ENCODE results near the gene XYLT1.
"Not testable (repeated sequence)": the region's sequence is repeated elsewhere in the genome, so short reads cannot be mapped to it uniquely, and the experiment has no call there.

The XYLT1 gene

DNA sequence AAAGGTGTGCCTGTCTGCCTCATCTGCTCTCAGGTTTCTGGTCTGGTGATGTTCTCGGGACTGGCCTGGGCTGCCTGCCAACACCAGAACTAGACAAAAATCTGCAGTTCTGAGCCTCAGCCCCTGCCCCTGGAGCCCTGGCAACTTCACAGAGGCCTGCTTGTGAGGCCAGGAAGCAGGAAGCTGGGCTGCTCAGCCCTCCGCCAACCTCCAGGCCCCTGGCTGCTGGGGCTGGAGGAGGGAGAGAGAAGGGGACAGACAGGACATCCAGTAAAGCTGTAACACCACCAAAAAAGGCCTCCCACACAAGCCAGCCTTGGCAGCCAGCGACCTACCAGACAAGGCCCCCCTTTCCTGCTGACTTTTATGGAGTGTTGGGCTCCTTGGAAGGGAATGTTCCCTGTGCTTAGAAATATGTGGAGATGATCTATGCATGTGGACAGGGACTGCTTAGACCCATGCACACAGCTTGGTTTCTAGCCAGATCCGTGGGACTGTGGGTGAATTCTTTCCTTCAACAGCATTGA is 157.6 kb downstream of the XYLT1 start:
- DNase-seq (ENCODE audit: low read depth in 2 of 2, low spot score in 1 of 2): no peak

DNA sequence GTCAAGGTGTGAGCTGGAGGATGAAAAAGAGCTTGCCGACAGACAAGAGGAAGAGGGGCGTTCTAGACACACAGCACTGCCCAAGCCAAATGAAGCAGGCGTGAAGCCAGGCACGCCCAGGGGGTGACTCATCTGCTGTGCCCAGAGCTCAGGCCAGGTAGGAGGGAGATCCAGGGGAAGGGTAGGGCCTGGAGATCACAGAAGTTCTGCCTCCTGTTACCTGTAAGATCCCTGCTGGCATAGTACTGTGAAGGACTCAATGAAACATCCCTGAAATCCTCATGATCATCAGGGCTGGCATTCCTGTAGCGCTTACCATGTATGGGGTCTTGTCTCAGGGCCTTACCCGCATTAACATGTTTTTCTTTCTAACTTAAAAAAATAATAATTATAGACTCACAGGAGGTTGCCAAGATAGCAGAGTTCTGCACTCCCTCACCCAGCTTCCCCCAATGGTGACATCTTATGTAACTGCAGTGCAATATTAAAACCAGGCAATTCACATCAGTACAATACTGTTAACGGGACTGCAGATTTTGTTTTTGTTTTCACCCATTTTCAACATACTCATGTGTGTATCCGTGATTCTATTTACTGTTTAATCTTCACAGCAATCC is 158.6 kb downstream of the XYLT1 start:
- no peak for DNase-seq (ENCODE audit: low read depth in 2 of 2, low spot score in 1 of 2)

DNA sequence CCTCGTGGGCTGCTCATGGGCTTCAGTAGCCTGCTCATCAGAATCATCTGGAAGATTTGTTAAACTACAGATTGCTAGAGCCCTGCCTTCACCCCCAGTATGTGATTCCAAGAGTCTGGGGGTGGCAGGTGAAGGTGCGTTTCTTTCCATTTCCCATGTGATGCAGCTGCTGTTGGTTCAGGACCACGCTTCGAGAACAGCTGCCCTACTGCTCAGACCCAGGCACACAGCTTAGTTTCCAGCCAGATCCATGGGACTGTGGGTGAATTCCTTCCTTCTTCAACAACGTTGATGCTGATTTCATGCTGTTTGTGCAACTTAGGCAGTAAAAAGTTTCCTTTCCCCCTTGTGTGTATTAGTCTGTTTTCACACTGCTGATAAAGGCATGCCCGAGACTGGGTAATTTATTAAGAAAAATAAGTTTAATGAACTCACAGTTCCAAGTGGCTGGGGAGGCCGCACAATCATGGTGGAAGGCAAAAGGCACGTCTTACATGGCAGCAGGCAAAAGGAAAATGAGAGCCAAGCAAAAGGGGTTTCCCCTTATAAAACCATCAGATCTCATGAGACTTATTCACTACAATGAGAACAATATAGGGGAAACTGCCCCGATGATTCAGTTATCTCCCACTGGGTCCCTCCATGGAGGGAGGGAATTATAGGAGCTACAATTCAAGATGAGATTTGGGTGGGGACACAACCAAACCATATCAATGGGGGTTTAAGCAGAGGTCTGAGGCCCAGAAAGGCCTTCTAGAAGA is 159.2 kb downstream of the XYLT1 start:
- no peak for DNase-seq (ENCODE audit: low read depth in 2 of 2, low spot score in 1 of 2)

DNA sequence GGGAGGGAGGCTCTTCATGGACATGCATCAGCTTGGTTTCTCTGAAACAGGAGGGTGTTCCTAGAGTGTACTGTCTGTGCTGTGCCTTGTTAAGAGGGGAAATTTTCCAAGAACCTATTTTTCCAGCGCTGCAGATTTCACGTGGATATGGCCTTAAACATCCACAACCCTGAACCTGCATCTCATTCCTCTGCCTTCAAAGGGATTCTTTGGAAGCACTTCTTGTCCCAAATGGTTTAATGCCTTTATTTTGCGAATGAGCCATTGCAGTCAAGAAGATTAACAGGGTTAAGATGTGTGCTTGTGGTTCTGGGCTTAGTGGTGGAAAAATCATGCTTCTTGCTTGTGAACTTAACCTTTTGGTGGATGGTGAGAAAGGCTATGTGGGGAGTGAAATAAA is 161.2 kb downstream of the XYLT1 start:
- DNase-seq (ENCODE audit: low read depth in 2 of 2, low spot score in 1 of 2): no peak

DNA sequence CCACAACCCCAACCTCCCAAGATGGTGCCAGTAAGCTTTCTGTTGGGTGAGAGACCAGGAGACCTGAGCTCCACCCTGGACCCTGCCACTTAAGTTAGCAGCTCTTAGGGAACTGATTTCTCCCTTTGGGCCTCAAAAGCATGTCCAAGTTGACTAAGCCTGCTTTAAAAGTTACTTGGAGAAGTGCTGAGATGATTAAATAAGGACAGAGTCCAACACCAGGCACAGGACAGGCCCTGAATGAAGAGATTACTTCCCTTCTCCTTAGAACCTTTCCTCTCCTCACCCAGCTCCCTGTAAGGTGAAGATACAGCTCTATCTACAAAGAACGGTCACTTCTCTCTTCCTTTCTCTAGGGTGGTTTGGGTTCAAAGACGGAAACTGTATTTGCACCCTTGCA is 162.6 kb downstream of the XYLT1 start:
- no peak for DNase-seq (ENCODE audit: low read depth in 2 of 2, low spot score in 1 of 2)

DNA sequence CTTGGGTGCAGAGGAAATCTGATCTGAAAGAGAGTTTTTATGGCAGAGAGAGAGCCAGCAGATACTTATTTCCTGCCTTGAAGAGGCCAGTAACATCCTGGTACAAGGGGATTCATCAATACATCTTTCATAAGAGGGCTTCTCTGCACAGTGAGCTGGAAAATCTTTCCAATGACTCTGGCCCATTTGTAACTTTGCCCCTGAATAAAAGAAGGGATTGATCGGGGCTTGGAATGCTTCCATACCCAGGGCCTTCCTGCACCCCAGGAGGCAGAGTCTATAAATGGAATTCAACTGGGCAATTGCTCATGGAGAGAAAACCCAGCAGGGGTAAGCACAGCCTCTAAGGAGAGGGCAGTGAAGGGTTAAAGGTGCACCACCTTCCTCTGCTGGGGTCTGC is 163.3 kb downstream of the XYLT1 start:
- DNase-seq (ENCODE audit: low read depth in 2 of 2, low spot score in 1 of 2): no peak

DNA sequence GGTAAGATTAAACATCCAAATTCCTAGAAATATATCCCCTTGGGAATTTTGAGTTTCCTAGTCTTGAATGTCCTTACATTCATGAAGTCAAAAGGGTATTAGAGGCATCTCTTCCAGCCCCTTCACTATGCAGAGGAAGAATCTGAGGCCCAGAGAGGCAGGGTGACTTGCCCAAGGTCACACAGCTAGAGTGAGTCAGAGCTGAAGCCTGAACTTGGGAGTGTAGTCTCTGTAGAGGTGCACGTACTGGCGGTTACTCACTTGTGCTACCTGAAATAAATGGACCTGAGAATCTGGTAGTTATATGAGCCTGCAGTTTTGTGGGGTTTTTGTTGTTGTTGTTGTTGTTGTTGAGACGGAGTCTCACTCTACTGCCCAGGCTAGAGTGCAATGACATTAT is 164.0 kb downstream of the XYLT1 start:
- DNase-seq (ENCODE audit: low read depth in 2 of 2, low spot score in 1 of 2): no peak

DNA sequence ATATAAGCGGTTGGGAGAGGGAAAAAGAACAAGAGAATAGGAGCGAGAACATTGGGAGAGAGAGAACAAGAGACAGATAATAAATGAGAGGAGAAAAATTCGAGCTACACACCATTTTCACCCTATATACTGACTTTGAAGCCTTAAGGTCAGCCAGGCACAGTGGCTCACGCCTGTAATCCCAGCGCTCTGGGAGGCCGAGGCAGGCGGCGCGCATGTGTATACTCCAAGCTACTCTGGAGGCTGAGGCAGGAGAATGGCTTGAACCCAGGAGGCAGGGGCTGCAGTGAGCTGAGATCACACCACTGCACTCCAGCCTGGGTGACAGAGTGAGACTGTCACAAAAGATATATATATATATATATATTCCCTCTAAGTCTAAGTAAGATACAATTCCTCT is 164.5 kb downstream of the XYLT1 start:
- DNase-seq (ENCODE audit: low read depth in 2 of 2, low spot score in 1 of 2): not testable (repeated sequence)

DNA sequence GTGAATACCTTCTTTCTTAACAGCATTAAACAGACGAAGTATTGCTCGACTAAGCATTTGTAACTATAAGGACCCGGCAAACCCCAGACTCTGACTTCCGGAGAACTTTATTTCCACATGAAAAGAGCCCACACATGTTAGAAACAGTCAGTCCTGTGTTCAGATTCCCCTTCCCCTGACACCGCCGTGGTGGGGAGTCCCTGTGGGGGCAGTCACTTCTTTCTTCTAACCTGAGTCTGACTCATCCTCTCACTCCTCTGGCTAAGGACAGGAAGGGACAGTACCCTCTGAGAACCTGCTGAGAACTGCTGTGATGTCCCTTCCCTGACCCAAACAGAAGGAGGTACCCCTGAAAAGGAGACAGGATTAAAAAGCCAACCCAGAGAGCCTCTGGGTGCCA is 165.1 kb downstream of the XYLT1 start:
- no peak for DNase-seq (ENCODE audit: low read depth in 2 of 2, low spot score in 1 of 2)

DNA sequence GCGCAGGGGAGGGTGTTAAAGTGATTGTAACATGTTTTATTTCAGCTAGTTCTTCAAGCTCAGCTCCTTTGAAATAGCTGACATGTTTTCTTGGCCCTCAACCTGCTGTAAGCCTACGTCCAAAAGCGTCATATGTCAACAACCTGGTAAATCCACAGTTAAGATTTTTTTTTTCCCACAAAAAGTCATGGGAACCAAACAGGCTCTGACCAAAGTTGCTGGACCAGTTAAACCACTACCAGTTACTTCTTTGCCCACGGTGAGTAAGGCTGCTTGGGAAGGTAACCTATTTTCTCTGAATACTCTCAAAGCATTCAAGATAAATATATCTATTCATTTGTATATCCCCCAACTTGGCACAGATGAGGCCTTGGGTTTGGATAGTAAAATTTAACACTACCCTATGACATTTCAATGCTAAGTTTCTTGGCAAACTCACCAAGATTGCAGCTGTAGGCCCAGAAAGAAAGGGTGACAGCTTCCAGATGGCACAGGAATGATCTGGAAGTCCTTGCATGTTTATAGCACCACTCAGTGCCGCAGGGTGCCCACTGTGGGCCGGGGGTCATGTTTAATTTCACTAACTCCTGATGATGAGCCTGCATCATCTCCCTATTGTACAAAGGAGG is 166.2 kb downstream of the XYLT1 start:
- DNase-seq (ENCODE audit: low read depth in 2 of 2, low spot score in 1 of 2): no peak

DNA sequence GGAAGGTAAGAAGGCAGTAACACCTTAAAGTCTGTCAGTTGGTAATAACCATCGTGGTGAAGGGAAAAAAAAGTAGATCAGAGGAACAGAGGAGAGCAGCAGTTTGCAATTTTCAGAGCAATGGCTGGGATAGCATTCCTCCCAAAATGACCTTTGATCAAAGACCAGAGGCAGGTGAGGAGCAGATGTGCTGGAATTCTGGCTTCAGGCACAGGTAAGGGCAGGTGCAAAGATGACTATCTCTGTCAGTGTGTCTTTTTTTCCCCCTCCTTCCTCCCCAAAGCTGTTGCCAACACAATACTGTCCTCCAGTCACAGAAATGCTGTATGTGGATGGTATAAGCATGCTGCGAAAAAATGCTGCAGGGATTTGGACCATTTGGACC is 166.7 kb downstream of the XYLT1 start:
- no peak for DNase-seq (ENCODE audit: low read depth in 2 of 2, low spot score in 1 of 2)

DNA sequence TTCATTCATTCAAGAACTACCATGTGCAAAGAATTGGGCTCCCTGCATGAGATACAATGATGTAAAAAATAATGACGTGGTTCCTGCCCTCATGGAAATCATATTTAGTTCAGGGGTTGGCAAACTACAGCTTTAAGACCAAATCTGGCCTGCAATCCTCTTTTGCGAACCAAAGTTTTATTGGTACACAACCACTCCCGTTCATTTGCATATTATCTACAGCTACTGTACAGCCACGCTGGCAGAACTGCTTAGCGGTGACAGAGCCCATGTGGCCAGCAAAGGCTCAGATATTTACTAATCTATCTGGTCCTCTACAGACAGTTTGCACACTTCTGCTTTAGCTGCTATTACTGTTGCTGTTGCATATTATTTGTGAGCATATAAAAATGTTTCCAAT is 167.7 kb downstream of the XYLT1 start:
- no peak for DNase-seq (ENCODE audit: low read depth in 2 of 2, low spot score in 1 of 2)

DNA sequence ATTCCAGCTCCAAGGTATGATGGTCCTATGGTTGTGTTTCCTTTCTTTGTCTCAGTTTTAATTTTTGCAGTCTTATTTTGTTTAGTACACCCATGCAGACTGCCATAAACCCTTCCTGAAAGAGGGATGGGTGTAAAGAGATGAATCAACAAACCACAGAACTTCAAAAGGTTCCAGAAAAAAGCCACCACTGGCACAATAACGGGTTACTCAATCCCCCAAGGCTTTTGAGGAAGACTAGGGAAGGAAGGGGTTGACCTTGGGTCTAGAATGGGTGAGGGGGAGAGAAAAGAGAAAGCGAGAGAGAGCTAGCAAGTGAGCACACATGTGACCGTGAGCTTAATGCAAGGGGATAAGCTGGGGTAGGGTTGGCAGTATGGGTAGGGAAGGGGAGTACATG is 168.1 kb downstream of the XYLT1 start:
- DNase-seq (ENCODE audit: low read depth in 2 of 2, low spot score in 1 of 2): no peak

DNA sequence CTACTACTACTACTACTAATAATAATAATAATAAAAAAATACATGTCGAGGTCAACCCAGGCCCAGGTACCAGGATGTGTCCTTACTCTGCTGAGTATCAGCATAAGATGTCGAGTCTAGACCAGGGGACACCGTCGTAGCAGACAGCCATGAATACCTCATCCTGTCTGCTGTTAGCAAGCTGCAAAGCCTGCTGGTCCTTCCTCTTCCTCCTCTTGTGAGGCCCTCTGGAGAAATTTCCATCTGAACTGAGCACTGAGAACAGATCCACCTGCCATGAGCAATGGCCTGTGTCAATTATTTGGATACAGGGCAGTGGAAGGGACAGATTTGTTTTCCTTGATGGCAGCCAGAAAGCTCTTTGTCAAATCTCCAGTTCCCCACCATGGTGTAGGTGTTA is 168.5 kb downstream of the XYLT1 start:
- DNase-seq (ENCODE audit: low read depth in 2 of 2, low spot score in 1 of 2): no peak

DNA sequence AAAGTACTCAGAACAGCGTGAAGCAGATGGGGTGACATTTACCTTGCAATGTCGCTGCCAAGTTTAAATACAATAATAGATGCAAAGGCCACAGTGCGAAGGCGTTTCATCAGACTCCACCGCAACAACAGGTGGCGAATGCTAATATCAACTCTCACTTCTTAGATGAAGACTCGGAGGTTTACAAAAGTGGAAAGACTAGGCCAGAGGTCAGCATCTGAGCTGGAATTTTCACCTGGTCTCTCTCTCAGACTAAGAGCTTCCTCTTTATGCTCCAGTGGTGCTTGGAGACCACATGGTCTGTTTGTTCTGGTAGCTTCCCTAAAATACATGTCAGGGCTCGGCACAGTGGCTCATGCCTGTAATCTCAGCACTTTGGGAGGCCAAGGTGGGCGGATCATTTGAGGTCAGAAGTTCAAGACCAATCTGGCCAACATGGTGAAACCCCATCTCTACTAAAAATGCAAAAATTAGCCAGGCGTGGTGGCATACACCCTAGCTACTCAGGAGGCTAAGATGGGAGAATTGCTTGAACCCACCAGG is 169.1 kb downstream of the XYLT1 start:
- DNase-seq (ENCODE audit: low read depth in 2 of 2, low spot score in 1 of 2): no peak

DNA sequence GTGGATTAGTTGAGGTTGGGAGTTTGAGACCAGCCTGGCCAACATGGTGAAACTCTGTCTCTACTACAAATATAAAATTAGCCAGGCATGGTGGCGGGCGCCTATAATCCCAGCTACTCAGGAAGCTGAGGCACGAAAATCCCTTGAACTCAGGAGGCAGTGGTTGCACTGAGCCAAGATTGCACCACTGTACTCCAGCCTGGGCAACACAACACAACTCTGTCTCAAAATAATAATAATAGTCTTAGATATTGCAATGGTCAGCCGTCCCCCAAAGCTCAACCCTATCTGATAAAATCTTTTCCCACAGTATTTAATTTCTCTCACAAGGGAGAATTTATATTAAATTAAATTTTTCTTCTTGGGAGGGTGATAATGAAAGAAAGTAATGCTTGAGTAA is 169.6 kb downstream of the XYLT1 start:
- no peak for DNase-seq (ENCODE audit: low read depth in 2 of 2, low spot score in 1 of 2)

DNA sequence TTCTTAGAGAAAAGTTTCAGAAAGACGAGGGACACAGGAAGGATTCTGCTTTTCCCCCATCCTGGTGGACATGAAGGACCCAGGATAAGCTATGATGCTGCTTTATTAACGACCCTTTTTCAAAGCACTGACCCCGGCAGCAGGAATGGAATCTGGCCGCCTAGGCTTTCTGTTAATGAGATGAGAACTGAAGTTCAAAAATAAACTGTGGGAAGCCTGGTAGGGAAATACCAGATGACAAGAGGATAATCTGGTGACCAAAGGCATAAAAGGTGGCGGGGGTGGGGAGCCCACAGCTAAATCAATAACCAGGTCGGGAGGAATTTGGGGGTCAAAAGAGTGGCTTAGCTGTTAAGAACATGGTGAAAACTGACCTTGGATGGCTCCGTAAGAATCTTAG is 171.0 kb downstream of the XYLT1 start:
- no peak for DNase-seq (ENCODE audit: low read depth in 2 of 2, low spot score in 1 of 2)

DNA sequence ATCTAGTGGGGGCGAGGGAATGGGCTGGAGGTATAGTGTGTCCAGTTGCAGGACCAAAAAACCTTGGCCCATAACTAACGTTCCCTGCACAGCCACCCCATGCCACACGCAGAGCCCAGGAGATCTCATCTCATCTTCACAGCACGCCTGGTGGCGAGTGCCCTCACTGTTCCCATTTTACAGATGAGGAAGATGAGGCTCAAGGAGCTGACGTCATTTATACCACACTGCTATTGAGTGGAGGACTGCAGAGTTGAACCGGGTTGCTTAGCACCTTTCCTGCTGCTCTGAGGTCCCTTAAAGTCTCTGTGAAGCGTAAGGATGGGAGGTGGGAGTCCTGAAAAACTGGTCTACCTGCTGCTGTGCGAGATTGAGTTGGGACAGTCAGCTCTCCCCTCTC is 172.5 kb downstream of the XYLT1 start:
- no peak for DNase-seq (ENCODE audit: low read depth in 2 of 2, low spot score in 1 of 2)

DNA sequence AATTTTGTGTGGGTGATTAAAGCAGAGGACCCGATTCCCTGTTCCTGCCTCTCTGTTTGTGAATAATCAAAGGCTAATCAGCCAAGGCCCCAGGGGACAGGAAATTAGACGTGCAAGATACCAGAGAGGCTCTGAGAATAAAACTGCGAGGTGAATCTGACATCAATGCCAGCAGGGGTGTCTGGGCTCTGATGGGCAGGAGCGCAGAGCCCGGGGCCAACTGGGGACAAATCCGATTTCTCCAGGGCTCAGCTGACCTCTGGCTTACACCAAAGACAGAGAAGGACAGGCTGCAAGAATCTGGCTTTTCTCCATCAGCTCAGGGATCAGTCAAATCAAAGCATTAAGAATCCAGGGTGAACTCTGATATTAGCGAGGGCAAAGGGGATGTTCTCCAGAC is 174.3 kb downstream of the XYLT1 start:
- DNase-seq (ENCODE audit: low read depth in 2 of 2, low spot score in 1 of 2): no peak

DNA sequence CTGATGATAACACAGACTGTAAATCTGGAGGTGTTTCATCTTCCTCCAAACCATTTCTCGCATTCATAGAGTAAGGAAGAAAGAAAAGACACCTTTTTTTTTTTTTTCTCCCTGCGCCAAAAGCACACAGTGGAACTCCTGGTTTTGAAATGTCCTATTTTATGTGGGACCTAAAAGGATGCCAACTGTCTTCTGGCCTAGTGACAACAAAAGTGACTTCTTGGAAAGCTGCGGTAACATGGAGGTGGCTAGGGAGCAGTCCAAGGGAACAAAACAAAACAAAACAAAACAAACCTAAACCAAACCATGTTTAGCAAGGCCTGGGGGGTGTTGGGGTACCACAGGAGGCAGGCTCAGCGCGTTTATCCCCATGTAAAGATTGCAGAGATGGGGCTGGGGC is 174.8 kb downstream of the XYLT1 start:
- DNase-seq (ENCODE audit: low read depth in 2 of 2, low spot score in 1 of 2): no peak

DNA sequence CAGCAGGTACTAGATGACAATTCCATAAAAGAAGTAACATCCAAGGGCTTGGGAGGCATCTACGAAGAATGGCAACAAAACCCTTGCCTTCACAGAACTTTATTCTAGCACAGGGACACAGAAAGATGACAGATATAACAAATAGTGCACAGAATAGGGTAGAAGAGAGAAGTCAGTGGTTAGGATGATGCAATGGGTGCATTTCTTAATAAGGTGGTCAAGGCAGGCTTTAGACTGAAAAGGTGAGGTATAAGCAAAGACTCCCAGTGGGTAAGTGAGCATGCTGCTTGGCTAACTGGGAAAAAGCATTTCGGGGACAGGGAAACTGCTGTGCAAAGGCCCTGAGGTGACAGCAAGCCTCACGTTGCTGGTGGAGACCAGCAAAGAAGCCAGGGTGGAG is 175.9 kb downstream of the XYLT1 start:
- DNase-seq (ENCODE audit: low read depth in 2 of 2, low spot score in 1 of 2): no peak
